Activated T-cell treated with anti-CD3 and anti-CD28 coated beads for 48 hours (primary cell): ENCODE data around the gene MIB2.

Experiments
- DNase-seq: peaks from one replicate; pipeline ENCODE4 v3.0.0-alpha.2; 2020; ENCODE audit warnings: low read depth

MIB2 gene

GRCh38 chr1:1614204-1614953 is 921 bp upstream of the MIB2 start:
- DNase-seq = peak; percentile 47

DNA sequence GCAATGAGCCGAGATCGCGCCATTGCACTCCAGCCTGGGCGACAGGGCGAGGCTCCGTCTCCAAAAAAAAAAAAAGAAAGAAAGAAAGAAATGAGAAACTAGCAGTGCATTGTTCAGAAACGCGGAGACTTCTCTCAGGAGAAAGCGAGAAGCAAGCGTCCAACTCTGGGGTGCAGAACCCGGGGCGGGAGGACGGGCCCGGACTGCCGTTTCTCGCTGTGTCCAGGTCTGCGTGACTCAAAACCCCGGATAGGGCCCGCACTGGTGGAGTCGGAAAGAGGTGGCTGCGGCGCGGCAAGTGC is 395 bp upstream of the MIB2 start:
- no peak for DNase-seq

DNA sequence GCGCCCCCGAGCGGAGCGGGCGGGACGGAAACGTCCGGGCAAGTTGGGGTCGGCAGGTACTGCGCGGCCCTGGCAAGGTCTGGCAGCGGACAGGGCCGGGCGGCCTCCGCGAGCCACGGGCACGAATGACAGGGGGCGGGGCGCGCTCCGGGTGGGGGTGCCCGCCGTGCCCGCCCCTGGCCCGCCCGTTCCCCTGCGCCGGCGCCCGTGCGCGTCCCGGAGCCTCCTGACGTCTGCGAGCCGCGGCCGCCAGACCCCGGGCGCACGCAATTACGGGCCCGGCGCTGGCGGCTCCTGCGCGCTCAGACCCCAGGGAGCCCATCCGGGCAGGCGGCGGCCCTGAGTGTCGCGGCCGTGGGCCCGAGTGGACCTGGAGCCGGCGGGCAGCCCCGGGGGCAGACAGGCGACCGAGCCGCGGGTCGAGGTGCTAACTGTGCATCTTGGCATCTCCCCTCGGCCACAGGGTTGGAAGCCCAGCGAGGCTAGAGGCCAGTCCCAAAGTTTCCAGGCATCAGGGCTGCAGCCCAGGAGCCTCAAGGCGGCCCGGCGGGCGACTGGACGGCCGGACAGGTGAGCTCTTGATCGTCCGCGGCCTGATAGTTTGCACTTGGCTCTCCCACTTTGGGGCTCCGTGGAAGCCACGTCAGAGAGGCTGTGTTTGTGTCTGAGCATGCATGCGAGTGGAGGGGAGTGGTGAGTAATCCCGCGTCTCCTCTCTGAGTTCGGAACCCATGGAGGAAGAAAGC is 918 bp downstream of the MIB2 start:
- DNase-seq = peak; percentile 39

DNA sequence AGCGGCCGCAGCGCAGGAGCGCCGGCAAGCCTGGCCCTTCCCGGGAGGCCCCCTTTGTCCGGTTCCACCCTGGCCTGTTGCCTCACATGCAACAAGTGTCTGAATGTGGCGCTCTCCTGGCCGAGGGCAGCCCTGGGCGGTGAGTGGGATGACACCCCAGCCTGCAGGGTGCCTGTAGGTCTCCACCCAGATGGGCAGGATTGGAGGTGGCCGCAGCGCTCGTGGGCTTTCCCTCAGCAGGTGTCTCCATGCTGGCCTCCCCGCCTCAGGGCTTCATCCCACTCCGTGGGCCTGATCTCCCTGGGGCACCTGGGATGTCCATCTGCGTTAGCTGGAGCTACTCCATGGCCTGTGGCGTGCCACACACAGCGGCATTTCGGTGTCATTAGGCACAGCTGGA is 1.5 kb downstream of the MIB2 start:
- DNase-seq = no peak

GRCh38 chr1:1617516-1617915 is 2.2 kb downstream of the MIB2 start:
- DNase-seq = no peak

- no peak for DNase-seq
Measured at GRCh38 chr1:1617925-1618324, 2.6 kb downstream of the MIB2 start.

DNA sequence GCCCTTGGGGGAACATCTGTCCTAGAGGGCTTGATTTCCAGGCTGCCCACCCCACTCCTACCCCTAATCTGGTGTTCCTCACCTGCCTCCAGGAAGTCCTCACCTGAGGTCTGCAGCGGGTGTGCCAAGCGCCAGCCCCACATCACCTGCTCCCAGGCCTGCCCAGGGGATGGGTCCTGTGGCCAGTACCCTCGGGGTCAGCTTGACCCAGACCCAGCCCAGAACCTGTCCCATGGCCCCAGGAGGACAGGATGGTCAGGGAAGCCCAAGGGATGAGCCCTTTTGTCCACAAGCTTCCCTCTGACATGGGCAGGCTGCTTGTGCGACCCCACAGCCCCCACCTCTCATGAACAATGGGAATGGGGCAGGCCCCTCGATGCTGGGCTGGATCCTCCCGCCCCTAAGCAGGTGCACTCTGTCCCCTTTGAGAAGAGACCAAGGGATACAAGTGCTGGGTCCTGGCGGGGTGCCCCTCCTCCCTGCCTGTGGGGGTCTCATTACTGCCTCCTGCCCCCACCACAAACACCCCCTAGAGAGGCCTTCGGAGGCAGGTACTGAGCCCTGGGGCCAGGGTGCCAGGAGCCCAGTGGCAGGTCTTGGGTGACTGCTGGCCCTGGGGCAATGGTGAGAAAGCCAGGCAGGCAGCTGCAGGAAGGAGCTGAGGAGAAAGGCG is 3.2 kb downstream of the MIB2 start:
- DNase-seq = no peak

- no peak for DNase-seq
Measured at GRCh38 chr1:1619917-1620361, 4.6 kb downstream of the MIB2 start.

- no peak for DNase-seq
Measured at GRCh38 chr1:1620433-1621139, 5.3 kb downstream of the MIB2 start.

- DNase-seq = no peak
Measured at GRCh38 chr1:1621173-1622009, 6.1 kb downstream of the MIB2 start.

GRCh38 chr1:1622010-1622787 is 6.9 kb downstream of the MIB2 start:
- no peak for DNase-seq

- DNase-seq = no peak
Measured at GRCh38 chr1:1622788-1623094, 7.4 kb downstream of the MIB2 start.

GRCh38 chr1:1623181-1623630 is 7.9 kb downstream of the MIB2 start:
- no peak for DNase-seq

DNA sequence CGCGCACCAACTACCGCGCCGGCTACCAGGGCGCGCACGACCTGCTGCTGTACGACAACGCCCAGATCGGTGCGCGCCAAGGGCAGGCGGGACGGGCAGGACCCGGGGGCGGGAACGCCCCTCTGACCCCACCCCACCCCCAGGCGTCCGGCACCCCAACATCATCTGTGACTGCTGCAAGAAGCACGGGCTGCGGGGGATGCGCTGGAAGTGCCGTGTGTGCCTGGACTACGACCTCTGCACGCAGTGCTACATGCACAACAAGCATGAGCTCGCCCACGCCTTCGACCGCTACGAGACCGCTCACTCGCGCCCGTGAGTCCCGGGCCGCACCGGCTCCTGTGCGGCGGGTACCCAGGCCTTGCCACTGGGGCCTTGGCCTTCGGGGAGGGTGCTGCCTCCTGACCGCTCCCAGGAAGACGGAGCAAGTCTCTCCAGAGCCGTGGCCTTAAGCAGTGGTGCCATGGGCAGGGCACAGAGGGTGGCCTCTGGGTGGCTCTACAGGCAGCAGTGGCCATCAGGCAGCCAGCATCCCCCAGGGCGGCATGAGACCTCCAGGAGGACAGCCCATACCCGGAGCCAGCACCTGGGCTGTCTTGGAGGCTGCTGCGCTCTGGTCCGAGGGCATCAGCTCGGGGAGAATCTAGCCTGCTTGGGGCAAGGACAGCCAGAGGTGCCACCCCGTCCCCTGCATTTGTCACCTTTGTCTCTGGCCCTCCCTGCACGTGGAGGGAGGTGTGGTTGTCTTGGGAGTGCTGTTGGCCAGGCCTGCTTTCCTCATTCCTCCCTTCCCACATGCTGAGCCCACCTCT is 8.5 kb downstream of the MIB2 start:
- DNase-seq = no peak

DNA sequence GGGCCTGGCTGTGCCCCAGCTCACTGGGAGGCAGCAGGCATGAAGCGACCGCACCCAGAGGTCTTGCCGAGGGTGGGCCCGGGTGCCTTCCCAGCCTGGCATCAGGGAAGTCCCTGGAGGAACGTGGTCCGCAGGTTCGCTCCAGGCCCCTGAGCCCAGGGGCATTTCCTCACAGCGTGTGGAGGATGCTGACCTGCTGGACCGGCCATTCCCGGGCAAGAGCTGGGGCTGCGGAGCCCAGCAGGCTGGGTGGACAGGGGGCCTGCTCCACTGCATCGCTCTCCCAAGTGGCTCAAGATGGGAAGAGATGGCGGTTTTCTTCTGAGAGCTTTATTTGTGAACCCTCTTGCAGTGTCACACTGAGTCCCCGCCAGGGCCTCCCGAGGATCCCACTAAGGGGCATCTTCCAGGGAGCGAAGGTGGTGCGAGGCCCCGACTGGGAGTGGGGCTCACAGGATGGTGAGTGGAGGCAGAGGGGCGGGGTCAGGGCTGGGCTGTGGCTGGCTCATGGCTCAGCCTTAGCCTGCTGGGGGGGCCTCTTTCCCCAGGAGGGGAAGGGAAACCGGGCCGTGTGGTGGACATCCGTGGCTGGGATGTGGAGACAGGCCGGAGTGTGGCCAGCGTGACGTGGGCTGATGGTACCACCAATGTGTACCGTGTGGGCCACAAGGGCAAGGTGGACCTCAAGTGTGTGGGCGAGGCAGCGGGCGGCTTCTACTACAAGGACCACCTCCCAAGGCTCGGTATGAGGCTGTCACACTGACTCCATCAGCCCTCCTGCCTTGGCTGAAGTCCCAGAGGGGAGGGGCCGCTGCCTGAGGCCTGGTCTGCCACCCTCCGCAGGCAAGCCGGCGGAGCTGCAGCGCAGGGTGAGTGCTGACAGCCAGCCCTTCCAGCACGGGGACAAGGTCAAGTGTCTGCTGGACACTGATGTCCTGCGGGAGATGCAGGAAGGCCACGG is 9.4 kb downstream of the MIB2 start:
- no peak for DNase-seq

DNA sequence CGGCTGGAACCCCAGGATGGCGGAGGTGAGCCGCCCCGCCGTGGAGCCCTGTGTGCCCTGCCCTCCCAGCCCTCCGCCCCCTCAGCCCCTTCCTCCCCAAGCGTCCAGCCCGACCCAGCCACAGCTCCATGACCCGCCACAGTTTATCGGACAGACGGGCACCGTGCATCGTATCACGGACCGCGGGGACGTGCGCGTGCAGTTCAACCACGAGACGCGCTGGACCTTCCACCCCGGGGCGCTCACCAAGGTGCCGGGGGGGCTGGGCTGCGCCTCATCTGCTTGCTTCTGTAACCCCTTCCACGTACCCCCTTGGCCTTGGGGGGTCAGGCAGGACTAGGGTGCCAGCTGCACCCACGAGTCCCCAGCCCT is 10.1 kb downstream of the MIB2 start:
- no peak for DNase-seq

DNA sequence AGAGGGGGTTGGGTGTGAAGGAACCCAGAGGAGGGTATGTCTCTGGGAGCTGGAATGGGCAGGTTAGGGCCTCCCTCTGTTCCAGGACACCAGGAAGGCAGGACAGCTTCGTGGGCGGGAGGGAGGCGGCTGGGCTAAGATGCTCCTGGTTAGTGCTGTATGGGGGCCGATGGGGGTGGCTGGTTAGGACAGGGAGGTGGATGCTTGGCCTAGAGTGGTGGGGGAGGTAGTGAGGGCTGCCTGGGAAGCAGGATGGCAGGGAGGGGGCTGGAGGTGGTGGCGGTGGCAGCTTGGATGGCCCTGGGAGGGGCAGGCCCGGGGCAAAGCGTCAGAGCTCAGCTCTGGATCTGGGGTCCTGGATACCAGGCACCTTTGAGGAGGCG is 10.5 kb downstream of the MIB2 start:
- DNase-seq = no peak

GRCh38 chr1:1626207-1627141 is 11.2 kb downstream of the MIB2 start:
- no peak for DNase-seq
